OCI-LY3 (cell line): ENCODE measurements around the gene IGFBP1.
"Not testable (repeated sequence)": the region's sequence is repeated elsewhere in the genome, so short reads cannot be mapped to it uniquely, and the experiment has no call there.

Experiments
- EZH2phosphoT487 ChIP-seq: fragments of 200-600 bp; shearing (Covaris generic); IDR thresholded peaks from 2 replicates; pipeline ENCODE4 v1.6.1; 2018; ENCODE audit warnings: antibody characterized with exemption, mixed run types, low read depth
- TF ChIP-seq, protein P1 (sequence below): fragments of 200-600, 300-600 bp; sonication (generic); IDR thresholded peaks from 2 replicates; pipeline ENCODE4 v1.5.1; 2014; ENCODE audit warnings: antibody characterized with exemption, low read length, low read depth

DNA sequence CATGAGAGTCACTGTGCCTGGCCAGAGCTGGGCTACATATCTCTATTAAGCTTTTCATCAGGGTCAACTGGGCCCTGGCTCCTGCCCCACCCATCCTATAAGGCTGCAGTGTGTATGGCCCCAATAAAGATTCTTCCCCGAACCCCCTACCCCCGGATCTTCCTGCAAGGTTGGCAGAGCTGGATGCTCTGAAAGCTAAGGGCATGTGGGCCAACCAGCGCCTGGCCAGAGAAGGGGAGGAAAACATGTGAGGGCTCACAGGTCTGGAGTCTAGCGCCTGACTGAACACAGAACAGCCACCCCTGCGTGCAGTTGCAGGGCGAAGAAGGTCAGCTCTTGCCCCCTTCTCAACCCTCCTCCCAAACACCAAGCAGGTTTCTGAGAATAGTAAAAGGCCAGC lies 39.6 kb upstream of the IGFBP1 start:
- TF ChIP-seq, protein P1, sequence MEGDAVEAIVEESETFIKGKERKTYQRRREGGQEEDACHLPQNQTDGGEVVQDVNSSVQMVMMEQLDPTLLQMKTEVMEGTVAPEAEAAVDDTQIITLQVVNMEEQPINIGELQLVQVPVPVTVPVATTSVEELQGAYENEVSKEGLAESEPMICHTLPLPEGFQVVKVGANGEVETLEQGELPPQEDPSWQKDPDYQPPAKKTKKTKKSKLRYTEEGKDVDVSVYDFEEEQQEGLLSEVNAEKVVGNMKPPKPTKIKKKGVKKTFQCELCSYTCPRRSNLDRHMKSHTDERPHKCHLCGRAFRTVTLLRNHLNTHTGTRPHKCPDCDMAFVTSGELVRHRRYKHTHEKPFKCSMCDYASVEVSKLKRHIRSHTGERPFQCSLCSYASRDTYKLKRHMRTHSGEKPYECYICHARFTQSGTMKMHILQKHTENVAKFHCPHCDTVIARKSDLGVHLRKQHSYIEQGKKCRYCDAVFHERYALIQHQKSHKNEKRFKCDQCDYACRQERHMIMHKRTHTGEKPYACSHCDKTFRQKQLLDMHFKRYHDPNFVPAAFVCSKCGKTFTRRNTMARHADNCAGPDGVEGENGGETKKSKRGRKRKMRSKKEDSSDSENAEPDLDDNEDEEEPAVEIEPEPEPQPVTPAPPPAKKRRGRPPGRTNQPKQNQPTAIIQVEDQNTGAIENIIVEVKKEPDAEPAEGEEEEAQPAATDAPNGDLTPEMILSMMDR, result not testable (repeated sequence)
- TF ChIP-seq EZH2phosphoT487, result not testable (repeated sequence)
